HG03469 (cell line): Measurements from ENCODE around the gene FLNB.

ENCODE experiments used
- ATAC-seq: cut with Tn5 transposase; IDR thresholded peaks from one replicate; pipeline ENCODE4 v1.9.1; 2021; ENCODE audit warnings: mild to moderate bottlenecking, moderate library complexity, moderate number of reproducible peaks; ENCODE audit not compliant: unreplicated experiment

The FLNB gene

GRCh38 chr3:58157700-58158099 is 149.5 kb downstream of the FLNB start:
- no peak for ATAC-seq

DNA sequence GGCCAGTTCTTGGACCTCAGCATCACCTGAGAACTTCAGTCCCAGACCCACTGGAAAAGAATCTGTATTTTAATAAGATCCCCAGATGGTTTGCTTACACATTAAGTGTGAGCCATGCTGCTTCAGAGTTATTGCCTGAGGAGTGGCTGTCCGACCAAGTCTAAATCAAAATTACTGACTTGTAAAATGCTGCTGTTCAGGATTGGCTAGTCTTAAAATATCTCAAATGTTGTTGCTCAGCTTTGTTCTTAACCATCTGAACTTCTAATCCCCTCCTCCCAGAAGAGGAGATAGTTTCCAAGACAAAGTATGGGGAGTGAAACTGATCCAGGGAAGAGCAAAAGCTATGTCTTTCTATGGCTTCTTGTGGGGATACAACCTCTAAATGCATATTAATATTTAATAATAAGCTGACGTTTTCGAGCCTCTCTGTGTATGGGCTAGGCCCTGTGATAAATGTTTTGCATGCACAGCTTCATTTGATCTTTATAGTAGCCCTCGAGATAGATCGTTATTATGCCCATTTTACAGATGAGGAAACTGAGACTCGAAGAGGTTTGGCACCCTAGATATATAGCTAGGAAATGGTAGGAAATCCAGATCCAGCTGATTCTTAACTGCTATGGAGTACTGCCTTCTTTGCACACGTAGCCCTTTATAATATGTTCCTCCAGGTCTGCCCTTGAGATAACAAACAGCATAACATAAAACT is 150.4 kb downstream of the FLNB start:
- ATAC-seq, result no peak

DNA sequence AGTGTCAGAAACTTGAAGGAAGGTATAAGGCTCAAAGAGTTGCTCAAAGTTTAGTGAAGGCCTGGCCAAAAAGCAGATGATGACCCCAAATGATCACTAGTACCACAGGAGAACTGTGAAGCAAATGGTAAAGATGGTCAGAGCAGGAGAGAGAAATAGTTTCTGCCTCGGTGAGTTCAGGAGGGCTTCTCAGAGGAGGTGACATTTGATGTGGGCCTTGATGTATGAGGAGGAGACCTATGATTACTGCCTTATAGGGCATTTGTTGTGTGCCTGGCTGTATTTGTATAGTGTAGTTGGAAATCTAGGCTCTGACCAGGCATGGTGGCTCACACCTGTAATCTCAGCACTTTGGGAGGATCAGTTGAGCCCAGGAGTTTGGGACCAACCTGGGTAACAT is 152.2 kb downstream of the FLNB start:
- no peak for ATAC-seq

DNA sequence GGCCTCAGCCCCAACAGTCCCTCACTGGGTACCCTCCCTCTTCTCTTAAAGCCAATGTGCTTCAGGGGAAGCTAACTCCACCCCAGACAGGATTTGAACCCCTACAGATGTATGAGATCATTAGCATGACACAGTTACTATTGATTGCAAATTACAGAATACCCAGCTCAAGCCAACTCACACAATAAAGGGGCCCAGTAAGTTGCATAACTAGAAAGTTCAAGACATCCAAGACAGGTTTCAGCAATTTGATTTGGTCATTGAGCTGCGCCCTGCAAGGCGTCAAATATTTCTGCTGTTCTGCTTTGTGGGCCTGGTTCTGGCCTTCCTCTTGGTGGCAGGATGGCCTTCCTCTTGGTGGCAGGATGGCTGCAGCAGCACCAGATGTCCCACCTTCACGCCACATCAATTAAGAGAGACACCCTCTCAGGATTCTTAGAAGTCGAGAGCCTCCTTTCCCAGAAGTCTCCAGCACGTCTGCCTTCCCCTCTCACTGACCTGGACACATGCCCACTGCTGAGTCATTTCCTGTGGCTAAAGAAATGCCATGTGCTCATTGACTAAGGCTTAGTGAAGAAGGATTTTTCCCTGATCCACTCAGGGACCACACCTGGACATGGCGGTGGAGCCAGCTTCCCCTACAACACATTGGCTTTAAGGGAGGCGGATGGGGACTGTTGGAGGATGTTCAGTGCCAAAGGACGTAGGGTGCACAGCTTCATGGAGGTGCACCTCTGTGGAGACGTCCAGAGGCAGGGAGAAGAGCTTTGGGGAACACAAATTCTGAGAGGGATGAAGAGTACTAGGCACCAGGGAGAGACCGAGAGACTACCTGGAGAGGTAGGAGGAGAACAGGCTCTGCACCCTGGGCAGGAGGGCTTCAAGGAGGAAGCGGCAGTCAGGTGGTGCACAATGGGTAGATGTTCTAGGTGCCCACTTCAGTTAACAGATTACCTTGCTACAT is 153.5 kb downstream of the FLNB start:
- no peak for ATAC-seq

- no peak for ATAC-seq
These were observed 155.0 kb downstream of the FLNB start for GRCh38 chr3:58163234-58163633.

GRCh38 chr3:58164199-58164879 is 156.1 kb downstream of the FLNB start:
- no peak for ATAC-seq

- ATAC-seq, result no peak
These were observed 156.9 kb downstream of the FLNB start for GRCh38 chr3:58164906-58165821.

GRCh38 chr3:58167431-58168351 is 159.5 kb downstream of the FLNB start:
- no peak for ATAC-seq

GRCh38 chr3:58168498-58168897 is 160.3 kb downstream of the FLNB start:
- no peak for ATAC-seq

- ATAC-seq, result no peak
These were observed 161.1 kb downstream of the FLNB start for GRCh38 chr3:58169371-58169770.

- no peak for ATAC-seq
These were observed 162.2 kb downstream of the FLNB start for GRCh38 chr3:58170376-58170775.

- no peak for ATAC-seq
These were observed 162.9 kb downstream of the FLNB start for GRCh38 chr3:58171126-58171525.

DNA sequence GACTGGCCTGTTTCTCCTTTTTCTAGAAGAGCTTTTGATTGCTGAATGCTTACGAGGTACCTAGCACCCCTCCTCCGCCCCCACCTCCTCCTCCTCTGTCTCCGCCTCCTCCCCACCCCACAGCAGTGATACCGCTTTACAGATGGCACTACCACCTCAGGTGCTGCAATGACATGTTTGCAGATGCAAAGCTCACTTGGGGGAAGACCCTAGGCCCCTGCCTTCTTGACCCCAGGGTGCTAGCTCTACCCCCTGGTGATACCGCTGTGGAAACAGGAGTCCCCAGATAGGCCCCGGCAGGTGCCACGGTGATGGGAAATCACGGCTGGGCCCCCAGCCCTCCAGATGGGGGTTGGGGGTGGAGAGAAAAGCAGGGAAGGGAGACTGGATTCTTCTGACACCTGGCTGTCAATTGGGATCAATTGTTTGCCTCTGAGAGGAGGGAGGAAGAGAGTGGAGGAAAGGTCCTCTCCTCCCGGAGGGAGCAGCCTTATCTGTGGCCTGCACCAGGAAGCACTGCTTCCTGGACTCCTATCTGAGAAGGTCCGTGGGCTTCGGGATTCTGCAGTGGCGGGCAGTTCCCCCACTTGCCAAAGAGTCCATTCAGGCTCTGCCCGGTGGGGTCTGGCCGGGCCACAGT is 164.9 kb downstream of the FLNB start:
- no peak for ATAC-seq

GRCh38 chr3:58173669-58174398 is 165.6 kb downstream of the FLNB start:
- ATAC-seq, result no peak

DNA sequence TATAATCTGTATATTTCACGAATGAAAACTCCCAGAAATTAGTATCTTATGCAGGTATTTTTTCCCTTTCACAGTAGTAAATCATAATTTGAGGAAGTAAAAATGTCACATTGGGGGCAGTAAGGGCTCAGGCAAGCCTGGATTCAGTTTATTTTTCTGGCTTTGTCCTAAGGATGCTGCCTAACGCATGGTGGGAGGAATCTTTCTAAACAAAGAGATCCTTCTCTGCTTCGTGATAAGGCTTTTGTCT is 166.9 kb downstream of the FLNB start:
- ATAC-seq, result no peak

DNA sequence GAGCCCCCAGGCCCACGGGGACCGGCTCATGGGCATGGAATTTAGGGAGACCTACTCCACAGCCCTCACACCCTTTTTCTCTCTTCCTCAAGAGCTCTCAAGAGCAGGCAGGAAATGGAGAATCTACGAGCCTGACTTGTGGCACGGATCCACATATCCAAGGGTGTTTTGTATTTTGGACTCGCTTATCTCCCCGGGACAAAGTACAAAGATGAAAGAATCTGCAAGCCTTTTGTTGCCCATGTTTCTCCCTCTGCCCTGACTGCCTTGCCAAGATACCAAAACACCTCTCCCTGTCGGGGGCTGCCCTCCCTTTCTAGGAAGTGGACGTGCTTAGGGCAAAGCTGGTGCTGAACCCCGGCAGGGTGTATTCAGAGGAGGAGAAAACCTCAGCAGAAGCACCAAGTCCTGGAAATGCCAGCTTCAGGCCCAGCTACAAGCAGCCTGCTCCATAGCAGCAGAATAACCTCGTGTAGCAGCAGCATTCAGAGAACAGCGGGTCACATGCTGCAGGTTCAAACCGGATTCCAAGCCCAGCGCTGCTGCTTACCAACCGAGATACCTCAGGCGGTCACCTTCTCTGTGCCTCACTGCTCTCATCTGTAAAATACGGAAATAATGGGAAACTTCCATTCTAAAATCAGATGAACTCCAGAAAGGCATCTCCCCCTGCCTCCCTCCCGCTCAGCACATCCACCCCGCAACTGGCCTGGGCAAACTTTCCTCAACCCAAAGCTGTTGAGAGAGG is 167.4 kb downstream of the FLNB start:
- ATAC-seq, result no peak

DNA sequence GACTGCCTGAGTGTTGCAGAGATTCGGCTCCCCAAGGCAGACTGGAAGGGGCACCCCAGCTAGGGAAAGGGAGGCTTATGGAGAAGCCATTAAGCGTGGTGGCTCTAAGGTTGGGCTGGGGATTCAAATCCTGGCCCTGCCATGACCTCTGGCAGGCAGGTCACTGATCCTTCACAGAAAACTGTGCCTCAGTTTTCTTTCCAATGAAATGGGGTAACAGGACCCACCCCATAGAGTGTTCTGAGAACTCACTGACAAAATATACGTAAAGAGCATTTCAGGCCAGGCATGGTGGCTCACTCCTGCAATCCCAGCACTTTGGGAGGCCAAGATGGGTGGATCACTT is 167.9 kb downstream of the FLNB start:
- no peak for ATAC-seq
